Measurements from ENCODE around the gene PPP2R5D.
"Not testable (repeated sequence)": the region's sequence is repeated elsewhere in the genome, so short reads cannot be mapped to it uniquely, and the experiment has no call there.

PPP2R5D gene

GRCh38 chr6:43021270-43022047 is 37.1 kb downstream of the PPP2R5D start, which contains the start of gene RRP36:
Gene RRP36 (plus strand): TSS chr6:43021623. CDS start chr6:43021655, 32 bp downstream.
- peak in 55 of 56 donors; percentile 25 to 87 (median 64) for DNase-seq

- no peak for DNase-seq
Measured at GRCh38 chr6:43024436-43024835, 40.1 kb downstream of the PPP2R5D start.

- no peak for DNase-seq
Measured at GRCh38 chr6:43026365-43026764, 42.0 kb downstream of the PPP2R5D start.

GRCh38 chr6:43029120-43029519 is 44.8 kb downstream of the PPP2R5D start:
- no peak for DNase-seq

GRCh38 chr6:43032326-43032725 is 48.0 kb downstream of the PPP2R5D start:
- DNase-seq: no peak

- DNase-seq: no peak
Measured at GRCh38 chr6:43033496-43034189, 49.3 kb downstream of the PPP2R5D start.

GRCh38 chr6:43034190-43034525 is 49.8 kb downstream of the PPP2R5D start:
- no peak for DNase-seq

- DNase-seq: no peak
Measured at GRCh38 chr6:43035495-43036194, 51.3 kb downstream of the PPP2R5D start.

GRCh38 chr6:43036712-43037111 is 52.3 kb downstream of the PPP2R5D start:
- DNase-seq: no peak

- no peak for DNase-seq
Measured at GRCh38 chr6:43037197-43037596, 52.8 kb downstream of the PPP2R5D start.

GRCh38 chr6:43037706-43038105 is 53.3 kb downstream of the PPP2R5D start:
- no peak for DNase-seq

- DNase-seq: no peak
Measured at GRCh38 chr6:43038727-43039126, 54.4 kb downstream of the PPP2R5D start.

- DNase-seq: no peak
Measured at GRCh38 chr6:43040542-43041257, 56.3 kb downstream of the PPP2R5D start.

GRCh38 chr6:43041475-43041874 is 57.1 kb downstream of the PPP2R5D start:
- DNase-seq: not testable (repeated sequence)

- no peak for DNase-seq
Measured at GRCh38 chr6:43043310-43043709, 58.9 kb downstream of the PPP2R5D start.

- DNase-seq: no peak
Measured at GRCh38 chr6:43045371-43045930, 61.1 kb downstream of the PPP2R5D start.

- no peak for DNase-seq
Measured at GRCh38 chr6:43047998-43048397, 63.6 kb downstream of the PPP2R5D start.

GRCh38 chr6:43050981-43051380 is 66.6 kb downstream of the PPP2R5D start:
- no peak for DNase-seq

GRCh38 chr6:43052225-43052841 is 68.0 kb downstream of the PPP2R5D start:
- no peak for DNase-seq

GRCh38 chr6:43052842-43053544 is 68.6 kb downstream of the PPP2R5D start:
- DNase-seq: peak in 2 of 56 donors; percentile 29 to 33

All from amygdala (tissue), 56 donors.